ENCODE measurements around the gene CEP85L. TPM values are rescaled to one million over a fixed set of nuclear protein-coding genes. Genes with fewer than 3 reads are reported as not detected.

The CEP85L gene
- total and polyA plus RNA-seq, 2 experiments from 2014 or later = 9.1 to 10.1 TPM

DNA sequence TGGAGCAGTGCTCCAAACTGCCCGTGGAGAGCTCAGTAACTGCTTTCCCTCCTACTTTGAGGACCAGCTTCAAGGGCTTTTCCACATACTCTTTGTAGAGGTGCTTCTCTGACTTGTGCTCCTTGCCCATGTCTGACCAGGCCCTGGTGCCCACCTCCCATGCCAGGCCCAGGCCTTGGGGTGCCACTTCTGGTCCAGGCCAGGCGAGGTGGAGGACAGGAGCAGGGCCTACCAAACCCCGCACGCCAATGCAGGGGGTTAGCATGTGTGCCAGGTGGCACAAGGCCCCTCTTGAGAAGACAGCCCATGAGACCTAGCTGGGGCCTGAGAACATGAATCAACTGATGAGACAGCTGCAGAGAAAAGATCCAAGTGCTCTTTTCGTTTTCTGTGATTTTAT lies 150.3 kb downstream of the CEP85L start:
- Mint-ChIP-seq H3K4me1 (no peaks in the 10 kb centered on the region), H3K9me3 (peaks cover 11% of the 10 kb centered on the region), H3K36me3 (ENCODE audit: low read depth) (peaks cover 21% of the 10 kb centered on the region; the same call in 2 of the 3 replicates), H3K4me3 (no peak overlapping the region), H3K27me3 (ENCODE audit: insufficient read depth, low read depth, poor library complexity) (peaks cover 3% of the 10 kb centered on the region), H3K27ac (no peak overlapping the region)
- no peak for DNase-seq (ENCODE audit: low spot score)
- Histone ChIP-seq H3K4me3 (no peak overlapping the region), H2AFZ (no peak overlapping the region), H3K4me1 (ENCODE audit: insufficient read depth) (no peaks in the 10 kb centered on the region), H3K27ac (ENCODE audit: low read depth) (no peak overlapping the region), H3K79me2 (replicated peaks; ENCODE audit: insufficient read depth) (0 out of 2 replicates have a peak, but pooled peaks cover 2% of the 10 kb centered on the region), H4K20me1 (replicated peaks; ENCODE audit: insufficient read depth) (no peaks in the 10 kb centered on the region), H3K36me3 (ENCODE audit: insufficient read depth) (no peaks in the 10 kb centered on the region; the same call in 1 of the 2 replicates), H3K27me3 (ENCODE audit: insufficient read depth) (no peaks in the 10 kb centered on the region), H3K9me2 (ENCODE audit: insufficient read depth) (no peaks in the 10 kb centered on the region), H3K4me2 (no peak overlapping the region), H3F3A (replicated peaks; ENCODE audit: low read depth) (no peaks in the 10 kb centered on the region)
- TF ChIP-seq STAT1 (IDR thresholded peaks at IDR 0.05; ENCODE audit: unreplicated experiment) (no peak), EZH2 (IDR thresholded peaks at IDR 0.05; ENCODE audit: low read depth, unreplicated experiment) (no peak), NANOG (IDR thresholded peaks at IDR 0.05; ENCODE audit: borderline replicate concordance) (no peak), ZNF331 (CRISPR knock-in tag; IDR thresholded peaks at IDR 0.05; ENCODE audit: low read depth) (no peak), JUNB (IDR thresholded peaks at IDR 0.05; ENCODE audit: unreplicated experiment) (no peak), ZNF114 (CRISPR knock-in tag; IDR thresholded peaks at IDR 0.05) (no peak)
- TF ChIP-seq, protein P1, sequence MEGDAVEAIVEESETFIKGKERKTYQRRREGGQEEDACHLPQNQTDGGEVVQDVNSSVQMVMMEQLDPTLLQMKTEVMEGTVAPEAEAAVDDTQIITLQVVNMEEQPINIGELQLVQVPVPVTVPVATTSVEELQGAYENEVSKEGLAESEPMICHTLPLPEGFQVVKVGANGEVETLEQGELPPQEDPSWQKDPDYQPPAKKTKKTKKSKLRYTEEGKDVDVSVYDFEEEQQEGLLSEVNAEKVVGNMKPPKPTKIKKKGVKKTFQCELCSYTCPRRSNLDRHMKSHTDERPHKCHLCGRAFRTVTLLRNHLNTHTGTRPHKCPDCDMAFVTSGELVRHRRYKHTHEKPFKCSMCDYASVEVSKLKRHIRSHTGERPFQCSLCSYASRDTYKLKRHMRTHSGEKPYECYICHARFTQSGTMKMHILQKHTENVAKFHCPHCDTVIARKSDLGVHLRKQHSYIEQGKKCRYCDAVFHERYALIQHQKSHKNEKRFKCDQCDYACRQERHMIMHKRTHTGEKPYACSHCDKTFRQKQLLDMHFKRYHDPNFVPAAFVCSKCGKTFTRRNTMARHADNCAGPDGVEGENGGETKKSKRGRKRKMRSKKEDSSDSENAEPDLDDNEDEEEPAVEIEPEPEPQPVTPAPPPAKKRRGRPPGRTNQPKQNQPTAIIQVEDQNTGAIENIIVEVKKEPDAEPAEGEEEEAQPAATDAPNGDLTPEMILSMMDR (conservative IDR thresholded peaks at IDR 0.05; ENCODE audit: low read depth in 2 of 2) = no peak
- no peak for ATAC-seq

DNA sequence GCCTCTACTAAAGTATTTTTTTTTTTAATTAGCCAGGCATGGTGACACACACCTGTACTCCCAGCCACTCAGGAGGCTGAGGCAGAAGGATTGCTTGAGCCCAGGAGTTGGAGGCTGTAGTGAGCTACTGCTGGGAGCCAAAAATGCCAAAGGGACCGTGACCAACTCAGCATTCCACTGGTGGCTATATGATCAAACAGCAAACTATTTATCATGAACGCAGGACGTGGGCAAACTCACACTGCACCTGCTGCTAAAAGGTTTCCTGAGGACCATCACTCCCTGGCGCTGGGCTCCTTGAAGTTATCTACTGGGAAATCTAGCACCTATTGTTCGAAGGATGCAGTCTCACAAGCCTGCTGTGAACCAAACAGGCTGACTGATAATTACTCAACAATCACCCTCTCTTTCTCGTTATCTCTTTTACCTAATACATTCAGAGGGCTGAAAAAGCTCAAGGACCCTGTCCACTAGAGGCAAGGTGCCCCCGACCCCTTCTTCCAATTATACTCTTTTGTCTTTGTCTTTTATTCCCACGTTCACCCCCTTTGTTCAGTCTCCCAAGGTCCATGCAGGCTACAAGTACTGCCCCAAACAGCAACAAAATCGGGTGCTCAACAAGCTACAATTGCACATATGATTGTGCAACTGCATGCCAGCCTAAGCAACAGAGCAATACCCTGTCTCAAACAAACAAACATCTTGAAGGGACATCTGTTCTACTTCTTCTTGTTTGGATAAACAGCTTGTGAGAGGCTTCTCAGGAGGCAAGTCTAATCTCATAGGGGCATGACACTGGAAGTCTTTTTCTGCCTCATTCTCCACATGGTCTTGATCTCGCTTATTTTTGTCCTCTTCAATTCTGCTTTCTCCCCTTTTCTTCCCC lies 151.0 kb downstream of the CEP85L start:
- H3K27me3 ChIP-seq (ENCODE audit: insufficient read depth) = no peaks in the 10 kb centered on the region
- no peaks in the 10 kb centered on the region for H3K4me1 ChIP-seq (ENCODE audit: insufficient read depth)
- Mint-ChIP-seq H3K36me3 (ENCODE audit: low read depth) (peaks cover 21% of the 10 kb centered on the region; the same call in 2 of the 3 replicates), H3K27ac (no peak overlapping the region), H3K4me1 (no peaks in the 10 kb centered on the region), H3K9me3 (peaks cover 11% of the 10 kb centered on the region), H3K27me3 (ENCODE audit: insufficient read depth, low read depth, poor library complexity) (peaks cover 3% of the 10 kb centered on the region), H3K4me3 (no peak overlapping the region)
- TF ChIP-seq JUNB (IDR thresholded peaks at IDR 0.05; ENCODE audit: unreplicated experiment) = no peak
- TF ChIP-seq EZH2phosphoT487 (IDR thresholded peaks at IDR 0.05; ENCODE audit: unreplicated experiment) = no peak
- no peak for DNase-seq (ENCODE audit: low spot score)
- no peaks in the 10 kb centered on the region for H3F3A ChIP-seq (replicated peaks; ENCODE audit: low read depth)
- 0 out of 2 replicates have a peak, but pooled peaks cover 2% of the 10 kb centered on the region for H3K79me2 ChIP-seq (replicated peaks; ENCODE audit: insufficient read depth)
- H3K4me3 ChIP-seq = no peak overlapping the region
- no peaks in the 10 kb centered on the region; the same call in 1 of the 2 replicates for H3K36me3 ChIP-seq (ENCODE audit: insufficient read depth)
- H3K4me2 ChIP-seq = no peak overlapping the region
- ATAC-seq = no peak
- no peaks in the 10 kb centered on the region for H4K20me1 ChIP-seq (replicated peaks; ENCODE audit: insufficient read depth)
- no peak overlapping the region for H2AFZ ChIP-seq
- no peak overlapping the region for H3K27ac ChIP-seq (ENCODE audit: low read depth)
- no peaks in the 10 kb centered on the region for H3K9me2 ChIP-seq (ENCODE audit: insufficient read depth)
